Stimulated activated CD4-positive, alpha-beta T cell treated with anti-CD3 and anti-CD28 coated beads, Interleukin-4, amount 100 ng/mL, for 48 hours (primary cell): Measurements from ENCODE around the gene ERI2.
"Not testable (repeated sequence)": the region's sequence is repeated elsewhere in the genome, so short reads cannot be mapped to it uniquely, and the experiment has no call there.

ENCODE experiments used
- DNase-seq, 2 donors: peaks; one replicate each; pipeline ENCODE4 v3.0.0-alpha.2; 2020; ENCODE audit warnings: low read depth in 2 of 2

The ERI2 gene

DNA sequence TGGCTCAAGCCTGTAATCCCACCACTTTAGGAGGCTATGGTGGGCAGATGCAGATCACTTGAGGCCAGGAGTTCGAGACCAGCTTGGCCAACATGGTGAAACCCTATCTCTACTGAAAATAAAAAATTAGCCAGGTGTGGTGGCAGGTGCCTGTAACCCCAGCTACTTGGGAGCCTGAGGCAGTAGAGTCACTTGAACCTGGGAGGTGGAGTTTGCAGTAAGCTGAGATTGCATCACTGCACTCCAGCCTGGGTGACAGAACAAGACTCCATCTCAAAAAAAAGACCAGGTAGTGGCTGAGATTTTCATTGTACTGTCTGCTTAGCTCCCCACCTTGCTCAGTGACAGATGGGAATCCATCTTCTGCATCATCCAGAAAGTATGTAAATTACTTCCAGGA, 41.8 kb downstream of the ERI2 start:
- DNase-seq = not testable (repeated sequence)

DNA sequence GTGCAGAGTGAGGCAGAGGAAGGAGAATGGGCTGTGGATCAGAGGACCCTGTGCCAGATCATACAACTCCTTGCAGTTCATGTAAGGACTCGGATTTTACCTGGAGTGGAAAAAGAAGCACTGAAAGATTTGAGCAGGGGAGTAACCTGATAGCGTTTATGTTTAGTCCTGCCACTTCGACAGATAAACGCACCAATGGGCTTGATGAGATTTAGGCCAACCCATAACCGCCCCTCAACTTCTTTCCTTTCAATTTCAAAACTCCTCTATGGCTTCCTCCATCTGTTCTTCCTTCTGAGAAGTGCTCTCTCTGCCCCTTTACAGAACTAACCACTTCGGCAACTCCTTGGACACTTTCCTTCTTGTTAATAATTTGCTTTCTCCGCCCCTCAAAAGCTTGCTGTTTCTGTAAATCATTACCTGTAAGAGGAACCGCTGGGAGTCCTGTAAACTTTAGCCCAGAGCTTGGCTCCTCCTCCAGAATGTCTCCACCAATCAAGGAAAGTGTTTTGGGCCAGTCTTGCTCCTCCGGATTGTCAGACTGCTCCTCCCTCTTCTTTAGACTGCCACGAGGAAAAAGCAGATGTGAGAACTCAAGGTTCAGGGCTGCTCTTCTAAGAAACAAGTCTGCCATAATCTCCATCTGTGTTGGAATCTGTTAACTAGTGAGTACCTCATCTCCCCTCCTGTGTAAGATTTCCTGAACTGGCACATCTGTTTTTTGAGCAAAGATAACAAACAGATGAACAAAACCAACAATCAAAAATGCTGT, 42.6 kb downstream of the ERI2 start, which contains the start of gene ACSM3:
TSS of gene ACSM3 (plus strand) at position 554 of the 772 bp plus-strand sequence. CDS start 6,021 bp downstream, outside the sequence.
- peak; percentile 30 to 44 for DNase-seq

DNA sequence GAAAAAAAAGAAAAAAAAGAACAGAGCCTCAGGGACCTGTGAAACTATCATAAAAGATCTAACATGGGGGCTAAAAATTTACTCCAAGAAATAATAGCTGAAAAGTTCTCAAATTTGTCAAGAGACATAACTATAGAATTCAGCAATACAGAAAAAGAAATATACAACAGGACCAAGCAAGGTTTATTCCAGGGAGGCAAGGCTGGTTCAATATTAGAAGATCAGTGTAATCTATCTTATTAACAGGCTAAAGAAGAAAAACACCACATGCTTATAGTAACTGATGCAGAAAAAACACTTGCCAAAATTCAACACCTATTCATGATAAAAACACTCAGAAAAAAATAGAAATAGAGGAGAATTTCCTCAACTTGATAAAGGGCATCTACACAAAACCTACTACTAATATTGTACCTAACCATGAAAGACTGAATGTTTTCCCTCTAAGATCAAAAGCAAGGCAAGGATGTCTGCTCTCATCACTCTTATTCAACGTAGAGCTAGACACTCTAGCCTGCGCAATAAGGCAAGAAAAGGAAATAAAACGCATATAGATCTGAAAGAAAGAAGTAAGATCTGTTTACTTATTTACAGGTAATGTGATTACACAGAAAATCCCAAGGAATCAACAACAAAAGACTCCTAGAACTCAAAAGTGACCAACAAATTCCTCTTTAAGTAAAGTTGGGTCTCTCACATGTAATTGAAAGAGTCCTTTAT, 43.7 kb downstream of the ERI2 start:
- no peak for DNase-seq

DNA sequence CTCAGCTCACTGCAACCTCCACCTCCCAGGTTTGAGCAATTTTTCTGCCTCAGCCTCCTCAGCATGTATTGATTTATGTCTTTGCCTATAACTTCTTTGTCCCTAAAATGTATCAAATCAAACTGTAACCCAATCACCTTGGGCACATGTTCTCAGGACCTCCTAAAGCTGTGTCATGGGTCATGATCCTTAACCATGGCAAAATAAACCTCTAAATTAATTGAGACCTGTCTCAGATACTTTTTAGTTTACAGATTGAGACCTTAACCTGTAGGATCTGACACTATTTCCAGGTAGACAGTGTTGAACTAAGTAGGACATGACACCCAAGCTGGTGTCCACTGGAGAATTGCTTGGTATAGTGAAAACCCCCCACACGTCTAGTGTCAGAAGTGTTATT, 45.1 kb downstream of the ERI2 start:
- DNase-seq = no peak

DNA sequence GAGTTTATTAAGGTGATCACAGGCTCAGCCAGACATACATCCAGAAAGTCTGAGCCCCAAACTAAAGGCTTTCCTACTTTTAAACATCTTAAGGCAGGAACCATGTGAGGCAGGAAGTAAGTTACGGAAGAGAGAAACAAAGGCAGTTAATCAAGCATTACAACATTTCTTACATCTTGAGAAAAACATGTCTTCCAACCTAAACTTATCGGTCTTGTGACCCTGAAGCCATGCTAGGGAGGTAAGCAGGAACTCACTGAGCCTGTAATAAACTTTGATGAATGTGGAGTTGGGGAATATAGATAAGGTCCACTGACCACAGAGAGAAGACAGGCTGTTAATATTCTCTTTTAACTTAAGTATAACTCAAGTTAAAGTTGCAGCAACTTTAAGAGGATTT, 45.9 kb downstream of the ERI2 start:
- no peak for DNase-seq

DNA sequence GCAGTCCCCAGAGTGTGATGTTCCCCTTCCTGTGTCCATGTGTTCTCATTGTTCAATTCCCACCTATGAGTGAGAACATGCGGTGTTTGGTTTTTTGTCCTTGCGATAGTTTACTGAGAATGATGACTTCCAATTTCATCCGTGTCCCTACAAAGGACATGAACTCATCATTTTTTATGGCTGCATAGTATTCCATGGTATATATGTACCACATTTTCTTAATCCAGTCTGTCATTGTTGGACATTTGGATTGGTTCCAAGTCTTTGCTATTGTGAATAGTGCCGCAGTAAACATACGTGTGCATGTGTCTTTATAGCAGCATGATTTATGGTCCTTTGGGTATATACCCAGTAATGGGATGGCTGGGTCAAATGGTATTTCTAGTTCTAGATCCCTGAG, 50.5 kb downstream of the ERI2 start:
- DNase-seq = not testable (repeated sequence)

DNA sequence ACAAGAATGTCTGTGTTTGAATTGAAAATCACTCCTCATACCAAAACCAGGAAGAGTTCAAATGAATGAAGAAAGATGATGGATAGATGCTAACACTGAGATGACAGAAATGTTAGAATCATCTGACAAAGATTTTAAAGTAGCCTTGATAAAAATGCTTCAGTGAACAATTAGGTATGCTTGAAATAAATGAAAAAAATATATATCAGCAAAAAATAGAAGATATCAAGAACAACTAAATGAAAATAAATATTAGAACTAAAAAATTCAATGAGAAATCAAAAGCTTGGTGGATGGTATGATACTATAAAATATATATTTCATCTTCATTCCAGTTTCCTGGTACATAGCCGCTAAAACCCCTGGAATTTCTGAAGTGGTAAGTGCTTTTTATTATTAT, 51.0 kb downstream of the ERI2 start:
- no peak for DNase-seq

DNA sequence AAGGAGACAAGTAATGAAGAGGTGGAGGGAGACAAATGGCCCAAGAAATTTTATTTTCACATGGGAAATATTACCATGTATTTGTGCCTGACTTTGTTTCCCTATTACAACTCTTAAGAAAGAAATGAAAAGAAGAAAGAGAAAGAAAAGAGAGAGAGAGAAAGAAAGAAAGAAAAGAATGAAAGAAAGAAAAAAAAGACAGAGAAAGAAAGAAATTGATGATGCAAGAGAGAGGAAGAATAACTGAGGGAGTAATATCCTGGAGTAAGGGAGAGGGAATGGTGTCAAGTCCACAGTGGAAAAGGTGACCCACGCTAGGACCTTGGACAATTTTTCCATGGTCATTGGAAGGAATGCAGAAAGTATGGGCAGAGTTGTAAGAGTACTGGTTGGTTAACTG, 52.5 kb downstream of the ERI2 start:
- DNase-seq = no peak

DNA sequence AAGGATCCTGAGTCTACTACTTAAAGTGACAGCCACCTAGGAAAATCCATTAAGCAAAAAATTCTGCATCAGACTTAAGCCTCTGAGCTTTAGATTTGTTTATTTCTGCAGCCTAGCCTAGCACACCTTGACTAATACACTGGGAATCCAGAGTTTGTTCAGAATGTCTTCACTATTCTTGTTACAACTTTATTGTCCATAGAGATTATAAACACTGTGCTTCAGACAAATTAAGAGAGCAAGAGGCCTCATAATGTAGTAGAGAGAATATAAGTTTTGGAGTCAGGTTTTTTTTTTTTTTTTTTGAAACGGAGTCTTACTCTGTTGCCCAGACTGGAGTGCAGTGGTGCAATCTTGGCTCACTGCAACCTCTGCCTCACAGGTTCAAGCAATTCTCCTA, 55.7 kb downstream of the ERI2 start:
- DNase-seq = no peak

DNA sequence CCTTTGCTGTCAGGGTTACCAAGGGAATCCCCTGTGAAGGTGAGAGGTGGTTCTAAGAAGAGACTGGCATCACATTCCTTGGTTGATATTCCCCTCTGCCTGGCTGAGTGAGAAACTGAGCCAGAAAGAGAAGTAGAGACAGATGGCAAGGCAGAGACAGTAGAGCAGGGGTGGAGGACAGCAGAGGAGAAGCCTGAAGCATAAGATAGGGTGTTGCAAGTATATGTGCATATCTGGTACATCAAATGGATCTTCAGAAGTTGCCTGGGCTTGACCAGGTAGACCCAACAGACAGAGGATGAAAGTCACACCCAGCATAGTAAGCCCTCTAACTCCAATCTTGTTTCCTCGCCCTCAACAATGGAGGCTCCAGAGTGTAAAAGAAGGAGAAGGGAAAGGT, 56.8 kb downstream of the ERI2 start:
- no peak for DNase-seq

DNA sequence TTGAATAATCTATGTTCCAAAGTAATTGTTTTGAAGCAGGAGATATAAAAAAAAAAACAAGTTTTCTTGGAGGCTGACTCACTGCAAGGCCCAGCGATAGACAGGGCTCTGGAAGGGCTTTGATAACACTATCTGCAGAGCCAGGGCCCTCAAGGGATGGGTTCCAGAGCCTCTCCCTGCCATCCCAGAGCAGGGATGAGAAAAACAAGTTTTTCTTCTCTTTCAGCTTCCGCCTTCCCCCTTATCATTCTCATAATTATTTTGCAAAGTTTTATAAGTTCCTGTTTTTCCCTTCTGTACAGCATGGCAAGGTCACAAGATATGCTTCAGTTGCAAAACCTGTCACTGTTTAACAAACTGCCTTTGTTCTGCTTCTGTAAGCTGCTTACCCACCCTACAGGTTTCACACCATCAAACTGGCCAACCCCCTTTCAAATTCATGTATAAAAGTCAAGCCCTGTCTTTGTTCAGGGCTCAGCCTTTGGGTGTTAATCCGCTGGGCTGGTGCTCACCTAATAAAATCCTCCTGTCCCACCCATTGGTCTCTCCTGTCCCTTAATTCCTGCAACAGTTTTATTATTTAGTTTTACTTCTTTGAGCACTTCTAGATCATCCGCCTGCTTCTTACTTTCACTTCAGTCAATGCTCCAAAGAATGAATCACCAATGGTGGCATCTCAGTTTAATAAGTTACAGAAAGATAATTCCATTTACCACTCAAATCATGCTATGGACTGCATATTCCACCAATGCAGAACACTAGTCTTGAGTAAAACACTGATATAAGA, 59.0 kb downstream of the ERI2 start:
- no peak for DNase-seq

DNA sequence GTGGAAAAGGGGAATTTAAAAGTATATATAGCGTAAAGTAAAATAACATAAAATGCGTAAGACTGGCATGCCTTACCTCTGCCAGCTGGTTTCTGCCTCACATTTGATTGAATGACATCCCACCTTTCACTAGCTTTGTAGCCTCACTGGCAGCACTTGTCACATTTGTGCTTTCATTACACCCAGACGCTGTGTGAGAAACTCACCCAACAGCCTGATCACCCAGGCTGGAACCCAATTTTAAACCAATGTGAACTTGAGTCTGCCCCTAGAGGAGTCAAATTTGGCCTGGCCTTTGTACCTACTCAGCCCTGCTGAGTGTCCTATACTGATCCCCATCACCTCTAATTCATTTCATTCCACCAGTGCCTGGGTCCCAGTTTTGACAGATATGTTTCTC, 59.8 kb downstream of the ERI2 start:
- no peak for DNase-seq
